ENCODE data around the gene WDR12. TPM values are rescaled to one million over a fixed set of nuclear protein-coding genes. Genes with fewer than 3 reads are reported as not detected.
"Not testable (repeated sequence)": the region's sequence is repeated elsewhere in the genome, so short reads cannot be mapped to it uniquely, and the experiment has no call there.

WDR12 gene
- total and polyA plus RNA-seq, 2 experiments from 2014 or later, result 45.8 to 66.1 TPM

DNA sequence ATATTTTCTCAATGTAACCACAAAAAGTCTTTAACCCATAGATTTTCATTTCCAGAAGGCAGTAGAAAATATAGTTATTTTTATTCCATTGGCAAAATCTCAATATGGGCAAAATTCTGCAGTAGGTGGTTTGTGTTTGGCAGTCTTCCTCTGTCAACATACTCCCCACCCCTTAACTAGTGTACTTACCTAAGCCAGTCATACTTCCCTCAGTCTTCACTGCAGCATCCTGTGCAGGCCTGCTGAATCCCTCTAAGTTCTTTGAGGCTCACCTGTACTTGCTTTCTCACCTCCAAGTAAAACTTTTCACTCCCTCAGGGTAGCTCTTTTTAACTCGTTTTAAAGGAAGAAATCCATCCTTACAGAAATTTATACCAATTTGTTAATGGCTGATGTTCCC lies 7.4 kb upstream of the WDR12 start:
- TF ChIP-seq EZH2 (IDR thresholded peaks at IDR 0.05; ENCODE audit: insufficient read depth, poor library complexity, severe bottlenecking), result no peak
- no peak for TF ChIP-seq EZH2phosphoT487 (IDR thresholded peaks at IDR 0.05; ENCODE audit: insufficient read depth, low read depth)
- H3K36me3 ChIP-seq (ENCODE audit: low read depth), result 0 out of 2 replicates have a peak, but pooled peaks cover under 1% of the 10 kb centered on the region
- no peaks in the 10 kb centered on the region for H3K9me2 ChIP-seq (ENCODE audit: insufficient read depth)
- H3K27me3 ChIP-seq (replicated peaks; ENCODE audit: insufficient read depth), result no peaks in the 10 kb centered on the region
- H3K4me3 ChIP-seq, result no peak overlapping the region
- no peaks in the 10 kb centered on the region for H3K4me1 ChIP-seq (ENCODE audit: insufficient read depth)
- in situ Hi-C loops (cut with MboI), result no loop called here
- peaks cover 2% of the 10 kb centered on the region; the same call in 1 of the 2 replicates for H3K79me2 ChIP-seq (ENCODE audit: insufficient read depth)
- no peaks in the 10 kb centered on the region for H4K20me1 ChIP-seq (ENCODE audit: insufficient read depth)
- no peak overlapping the region for H3K4me2 ChIP-seq (ENCODE audit: unreplicated experiment)
- WGBS, 2 experiments (ENCODE audit: low coverage in 1 of 2, low lambda C conversion rate in 2 of 2, missing lambda C conversion rate in 2 of 2), result 94 to 96% methylated on average over 1 of the region's 1 CpG
- H3K9me3 ChIP-seq (ENCODE audit: low read depth), result no peaks in the 10 kb centered on the region
- no peak overlapping the region for H2AFZ ChIP-seq
- H3K27ac ChIP-seq, result no peak overlapping the region
- DNase-seq, result no peak
- H3K9ac ChIP-seq, result no peak overlapping the region
- no peaks in the 10 kb centered on the region for H3F3A ChIP-seq (ENCODE audit: insufficient read depth)

- H3K36me3 ChIP-seq (ENCODE audit: low read depth); H3K9me2 ChIP-seq (ENCODE audit: insufficient read depth); H3F3A ChIP-seq (ENCODE audit: insufficient read depth); H3K4me1 ChIP-seq (ENCODE audit: insufficient read depth); H3K9me3 ChIP-seq (ENCODE audit: low read depth); in situ Hi-C loops (cut with MboI); DNase-seq; H3K27me3 ChIP-seq (replicated peaks; ENCODE audit: insufficient read depth); H4K20me1 ChIP-seq (ENCODE audit: insufficient read depth): not testable (repeated sequence)
- Histone ChIP-seq H3K4me2 (ENCODE audit: unreplicated experiment) (peak overlapping the region; percentile 73), H3K27ac (peak overlapping the region; percentile 85), H3K9ac (peak overlapping the region; percentile 92), H3K79me2 (ENCODE audit: insufficient read depth) (peaks cover 49% of the 10 kb centered on the region), H2AFZ (peak overlapping the region; percentile 98), H3K4me3 (peak overlapping the region; percentile 92)
- WGBS, 2 experiments (ENCODE audit: low coverage in 1 of 2, low lambda C conversion rate in 2 of 2, missing lambda C conversion rate in 2 of 2), result 1 to 3% methylated on average over 16 to 26 of the region's 49 CpGs
These were observed 1.1 kb upstream of the WDR12 start for GRCh38 chr2:202912342-202913201.

GRCh38 chr2:202911203-202911511 lies 316 bp downstream of the WDR12 start:
- H2AFZ ChIP-seq, result peak overlapping the region; percentile 98
- H3K36me3 ChIP-seq (ENCODE audit: low read depth), result 0 out of 2 replicates have a peak, but pooled peaks cover 3% of the 10 kb centered on the region
- no peaks in the 10 kb centered on the region for H3K9me3 ChIP-seq (ENCODE audit: low read depth)
- H3K27ac ChIP-seq, result peak overlapping the region; percentile 85
- H3K9me2 ChIP-seq (ENCODE audit: insufficient read depth), result no peaks in the 10 kb centered on the region
- H3K4me3 ChIP-seq, result peak overlapping the region; percentile 92
- DNase-seq, result no peak
- H3K4me1 ChIP-seq (ENCODE audit: insufficient read depth), result peaks cover 8% of the 10 kb centered on the region
- H3K27me3 ChIP-seq (replicated peaks; ENCODE audit: insufficient read depth), result no peaks in the 10 kb centered on the region
- TF ChIP-seq EZH2phosphoT487 (IDR thresholded peaks at IDR 0.05; ENCODE audit: insufficient read depth, low read depth), result no peak
- TF ChIP-seq EZH2 (IDR thresholded peaks at IDR 0.05; ENCODE audit: insufficient read depth, poor library complexity, severe bottlenecking), result no peak
- in situ Hi-C loops (cut with MboI), result no loop called here
- H3K79me2 ChIP-seq (ENCODE audit: insufficient read depth), result peaks cover 57% of the 10 kb centered on the region
- H3K4me2 ChIP-seq (ENCODE audit: unreplicated experiment), result peak overlapping the region; percentile 91
- H4K20me1 ChIP-seq (ENCODE audit: insufficient read depth), result no peaks in the 10 kb centered on the region
- H3F3A ChIP-seq (ENCODE audit: insufficient read depth), result no peaks in the 10 kb centered on the region
- 1 to 2% methylated on average over 8 of the region's 8 CpGs for WGBS, 2 experiments (ENCODE audit: low coverage in 1 of 2, low lambda C conversion rate in 2 of 2, missing lambda C conversion rate in 2 of 2)
- H3K9ac ChIP-seq, result peak overlapping the region; percentile 92

DNA sequence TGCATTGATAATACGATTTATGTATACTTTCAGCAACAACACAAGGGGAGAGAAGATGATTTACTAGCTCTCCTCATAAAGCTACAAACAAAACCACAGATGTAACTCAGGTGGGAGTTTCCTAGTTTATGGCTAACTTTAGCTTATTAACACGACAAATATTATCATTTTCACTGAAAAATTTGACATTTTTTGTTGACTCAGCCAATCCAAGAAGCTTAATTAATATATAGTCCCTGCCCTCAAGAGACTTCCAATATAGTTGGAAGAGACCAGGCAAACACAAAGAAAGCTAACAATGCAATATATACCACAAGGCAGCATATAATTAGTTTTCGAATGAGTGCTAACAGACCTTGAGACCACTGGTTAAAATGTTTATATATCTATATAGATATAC lies 775 bp downstream of the WDR12 start:
- peak overlapping the region; percentile 92 for H3K9ac ChIP-seq
- in situ Hi-C loops (cut with MboI), result no loop called here
- no peaks in the 10 kb centered on the region for H3K9me2 ChIP-seq (ENCODE audit: insufficient read depth)
- H4K20me1 ChIP-seq (ENCODE audit: insufficient read depth), result no peaks in the 10 kb centered on the region
- WGBS, 2 experiments (ENCODE audit: low coverage in 1 of 2, low lambda C conversion rate in 2 of 2, missing lambda C conversion rate in 2 of 2), result 0 to 3% methylated on average over 3 of the region's 3 CpGs
- DNase-seq, result no peak
- H3K79me2 ChIP-seq (ENCODE audit: insufficient read depth), result peaks cover 62% of the 10 kb centered on the region
- H3K4me3 ChIP-seq, result peak overlapping the region; percentile 92
- peak overlapping the region; percentile 98 for H2AFZ ChIP-seq
- H3K4me2 ChIP-seq (ENCODE audit: unreplicated experiment), result peak overlapping the region; percentile 91
- TF ChIP-seq EZH2phosphoT487 (IDR thresholded peaks at IDR 0.05; ENCODE audit: insufficient read depth, low read depth) (no peak), EZH2 (IDR thresholded peaks at IDR 0.05; ENCODE audit: insufficient read depth, poor library complexity, severe bottlenecking) (no peak)
- H3K4me1 ChIP-seq (ENCODE audit: insufficient read depth), result peaks cover 8% of the 10 kb centered on the region
- no peaks in the 10 kb centered on the region for H3K9me3 ChIP-seq (ENCODE audit: low read depth)
- H3K36me3 ChIP-seq (ENCODE audit: low read depth), result 0 out of 2 replicates have a peak, but pooled peaks cover 8% of the 10 kb centered on the region
- H3K27ac ChIP-seq, result no peak overlapping the region
- H3F3A ChIP-seq (ENCODE audit: insufficient read depth), result no peaks in the 10 kb centered on the region
- no peaks in the 10 kb centered on the region for H3K27me3 ChIP-seq (replicated peaks; ENCODE audit: insufficient read depth)

DNA sequence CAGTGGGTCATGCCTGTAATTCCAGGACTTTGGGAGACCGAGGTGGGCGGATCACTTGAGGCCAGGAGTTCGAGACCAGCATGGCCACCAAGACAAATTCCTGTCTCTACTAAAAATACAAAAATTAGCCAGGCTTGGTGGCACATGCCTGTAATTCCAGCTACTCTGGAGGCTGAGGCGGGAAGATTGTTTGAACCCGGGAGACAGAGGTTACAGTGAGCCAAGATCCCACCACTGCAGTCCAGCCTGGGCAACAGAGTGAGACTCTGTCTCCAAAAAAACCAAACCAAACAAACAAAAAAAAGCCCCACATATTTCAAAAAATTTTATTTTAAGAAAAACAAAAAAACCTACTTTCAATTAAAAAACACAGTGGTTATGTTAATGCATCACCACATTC lies 1.2 kb downstream of the WDR12 start:
- Histone ChIP-seq H3K4me3 (peak overlapping the region; percentile 92), H3K79me2 (ENCODE audit: insufficient read depth) (peaks cover 66% of the 10 kb centered on the region), H3K36me3 (ENCODE audit: low read depth) (0 out of 2 replicates have a peak, but pooled peaks cover 10% of the 10 kb centered on the region), H3K9ac (peak overlapping the region; percentile 92), H3K4me2 (ENCODE audit: unreplicated experiment) (peak overlapping the region; percentile 91), H2AFZ (peak overlapping the region; percentile 98)
- H3K9me3 ChIP-seq (ENCODE audit: low read depth); H3K4me1 ChIP-seq (ENCODE audit: insufficient read depth); H4K20me1 ChIP-seq (ENCODE audit: insufficient read depth); H3K9me2 ChIP-seq (ENCODE audit: insufficient read depth); in situ Hi-C loops (cut with MboI); H3F3A ChIP-seq (ENCODE audit: insufficient read depth); H3K27ac ChIP-seq; DNase-seq; H3K27me3 ChIP-seq (replicated peaks; ENCODE audit: insufficient read depth): not testable (repeated sequence)
- WGBS, 2 experiments (ENCODE audit: low coverage in 1 of 2, low lambda C conversion rate in 2 of 2, missing lambda C conversion rate in 2 of 2), result 97 to 100% methylated on average over 5 of the region's 5 CpGs

Measured in GM23248 (cell line).